Neural cell (in vitro differentiated cells): ENCODE measurements around the gene PKP2. TPM values are rescaled to one million over a fixed set of nuclear protein-coding genes. Genes with fewer than 3 reads are reported as not detected.

ENCODE experiments used
- H2AFZ ChIP-seq: fragments of 200-600, 300-800 bp; sonication (generic), shearing (Covaris generic); 2 replicates; pipeline ENCODE4 v1.6.0; 2014; ENCODE audit warnings: low read depth, mild to moderate bottlenecking, antibody characterized with exemption, low read length, moderate library complexity
- H3F3A ChIP-seq: fragments of 200-600 bp; shearing (Covaris generic); 2 replicates; pipeline ENCODE4 v1.6.1; 2016; ENCODE audit warnings: mild to moderate bottlenecking, moderate library complexity, mixed read lengths, antibody characterized with exemption, low read length; ENCODE audit not compliant: insufficient read depth, poor library complexity, severe bottlenecking
- H3K27ac ChIP-seq: fragments of 200-600, 300-800 bp; sonication (generic), shearing (Covaris generic); 2 replicates; pipeline ENCODE4 v1.5.1; 2014; ENCODE audit warnings: mild to moderate bottlenecking, low read length, moderate library complexity
- H3K27me3 ChIP-seq: fragments of 300-800, 200-600 bp; sonication (generic), shearing (Covaris generic); 2 replicates; pipeline ENCODE4 v1.6.0; 2014; ENCODE audit warnings: mild to moderate bottlenecking, low read depth, low read length, moderate library complexity; ENCODE audit not compliant: insufficient read depth
- H3K36me3 ChIP-seq: fragments of 300-800, 200-600 bp; sonication (generic), shearing (Covaris generic); 2 replicates; pipeline ENCODE4 v1.5.1; 2014; ENCODE audit warnings: mild to moderate bottlenecking, antibody characterized with exemption, low read length, moderate library complexity; ENCODE audit not compliant: insufficient read depth
- H3K4me2 ChIP-seq: fragments of 300-800, 200-600 bp; sonication (generic), shearing (Covaris generic); 2 replicates; pipeline ENCODE4 v1.6.0; 2014; ENCODE audit warnings: mild to moderate bottlenecking, low read length
- H3K4me3 ChIP-seq: fragments of 300-800, 200-600 bp; sonication (generic), shearing (Covaris generic); 2 replicates; pipeline ENCODE4 v1.5.1; 2014; ENCODE audit warnings: mild to moderate bottlenecking, low read length, moderate library complexity
- H3K79me2 ChIP-seq: fragments of 200-600 bp; shearing (Covaris generic); replicated peaks from 2 replicates; pipeline ENCODE4 v1.6.0; 2014; ENCODE audit warnings: mild to moderate bottlenecking, low read length, moderate library complexity; ENCODE audit not compliant: insufficient read depth
- H3K9ac ChIP-seq: fragments of 300-800, 200-600 bp; sonication (generic), shearing (Covaris generic); 2 replicates; pipeline ENCODE4 v1.6.1; 2016; ENCODE audit warnings: mild to moderate bottlenecking, low read length, mixed read lengths
- H3K9me2 ChIP-seq: fragments of 200-600 bp; shearing (Covaris generic); 2 replicates; pipeline ENCODE4 v1.6.1; 2016; ENCODE audit warnings: mild to moderate bottlenecking, low read length, mixed read lengths; ENCODE audit not compliant: insufficient read depth
- H3K9me3 ChIP-seq: fragments of 200-600, 300-800 bp; sonication (generic), shearing (Covaris generic); 2 replicates; pipeline ENCODE4 v1.6.1; 2016; ENCODE audit warnings: mild to moderate bottlenecking, mixed run types, low read length, moderate library complexity, mixed read lengths
- H4K20me1 ChIP-seq: fragments of 200-600 bp; shearing (Covaris generic); 2 replicates; pipeline ENCODE4 v1.6.1; 2016; ENCODE audit warnings: mild to moderate bottlenecking, mixed run types; ENCODE audit not compliant: insufficient read depth
- CTCF ChIP-seq: fragments of 450-650 bp; IDR thresholded peaks from 2 replicates; pipeline ENCODE4 v1.5.1; 2014; ENCODE audit warnings: antibody characterized with exemption, mild to moderate bottlenecking, moderate library complexity; ENCODE audit not compliant: poor library complexity, severe bottlenecking
- EP300 ChIP-seq: fragments of 450-650 bp; conservative IDR thresholded peaks from 2 replicates; pipeline ENCODE4 v1.6.1; 2014; ENCODE audit warnings: antibody characterized with exemption, mild to moderate bottlenecking, moderate library complexity; ENCODE audit not compliant: poor library complexity, severe bottlenecking
- EZH2 ChIP-seq: fragments of 200-600, 300-800 bp; shearing (Covaris generic), sonication (generic); IDR thresholded peaks from 2 replicates; pipeline ENCODE4 v1.6.1; 2014; ENCODE audit warnings: antibody characterized with exemption, low read length, borderline replicate concordance, mild to moderate bottlenecking; ENCODE audit not compliant: insufficient read depth, poor library complexity, severe bottlenecking
- MXI1 ChIP-seq: fragments of 450-650 bp; conservative IDR thresholded peaks from 2 replicates; pipeline ENCODE4 v1.6.1; 2014; ENCODE audit warnings: antibody characterized with exemption, mild to moderate bottlenecking; ENCODE audit not compliant: poor library complexity, severe bottlenecking
- POLR2AphosphoS5 ChIP-seq: IDR thresholded peaks from 2 replicates; pipeline ENCODE4 v1.6.1; 2012
- RAD21 ChIP-seq: fragments of 450-650 bp; conservative IDR thresholded peaks from 2 replicates; pipeline ENCODE4 v1.6.1; 2014; ENCODE audit warnings: antibody characterized with exemption, mild to moderate bottlenecking, moderate library complexity
- REST ChIP-seq: IDR thresholded peaks from 2 replicates; pipeline ENCODE4 v1.6.1; 2012; ENCODE audit warnings: borderline replicate concordance
- SMC3 ChIP-seq: fragments of 450-650 bp; conservative IDR thresholded peaks from 2 replicates; pipeline ENCODE4 v1.6.1; 2014; ENCODE audit warnings: antibody characterized with exemption, mild to moderate bottlenecking, moderate library complexity; ENCODE audit not compliant: poor library complexity
- TAF1 ChIP-seq: IDR thresholded peaks from 2 replicates; pipeline ENCODE4 v1.6.1; 2012; ENCODE audit warnings: low read depth
- polyA plus RNA-seq: library from polyadenylated mRNA; depleted of rRNA; stranded (reverse); fragments of >200 nt; gene quantifications from 2 replicates; pipeline ENCODE4 v1.2.3, GENCODE V29; 2014

PKP2 gene
- polyA plus RNA-seq, 1 donor from 2014 or later = 4.0 TPM

- Histone ChIP-seq H3K27ac (no peak overlapping the region), H3F3A (no peaks in the 10 kb centered on the region), H3K9ac (no peak overlapping the region), H3K27me3 (no peaks in the 10 kb centered on the region), H3K79me2 (no peaks in the 10 kb centered on the region), H2AFZ (no peak overlapping the region), H3K36me3 (no peaks in the 10 kb centered on the region), H3K9me3 (no peaks in the 10 kb centered on the region), H3K4me2 (no peak overlapping the region), H3K9me2 (no peaks in the 10 kb centered on the region), H4K20me1 (no peaks in the 10 kb centered on the region), H3K4me3 (no peak overlapping the region)
- no peak for TF ChIP-seq EZH2
- TF ChIP-seq MXI1 = no peak
- TF ChIP-seq TAF1 = no peak
- no peak for TF ChIP-seq REST
- no peak for TF ChIP-seq SMC3
- TF ChIP-seq POLR2AphosphoS5 = no peak
- TF ChIP-seq CTCF = no peak
- no peak for TF ChIP-seq RAD21
- no peak for TF ChIP-seq EP300
These were observed 6.7 kb upstream of the PKP2 start for GRCh38 chr12:32903318-32903717.

- no peaks in the 10 kb centered on the region for H3K9me3 ChIP-seq
- no peaks in the 10 kb centered on the region for H3K36me3 ChIP-seq
- H3K27me3 ChIP-seq = no peaks in the 10 kb centered on the region
- H3K4me2 ChIP-seq = no peak overlapping the region
- no peak for TF ChIP-seq POLR2AphosphoS5
- TF ChIP-seq RAD21 = no peak
- no peak for TF ChIP-seq SMC3
- TF ChIP-seq MXI1 = no peak
- no peak for TF ChIP-seq CTCF
- no peaks in the 10 kb centered on the region for H3K79me2 ChIP-seq
- H3K27ac ChIP-seq = no peak overlapping the region
- no peaks in the 10 kb centered on the region for H3K9me2 ChIP-seq
- no peaks in the 10 kb centered on the region for H4K20me1 ChIP-seq
- H3K9ac ChIP-seq = no peak overlapping the region
- no peaks in the 10 kb centered on the region for H3F3A ChIP-seq
- H2AFZ ChIP-seq = no peak overlapping the region
- H3K4me3 ChIP-seq = no peak overlapping the region
These were observed 5.9 kb upstream of the PKP2 start for GRCh38 chr12:32902287-32902997.
